GM06990 (cell line): ENCODE results near the gene PLA2G2E.

Experiments used
- DNase-seq: peaks from one replicate; pipeline ENCODE4 v3.0.0-alpha.2; 2011; ENCODE audit not compliant: insufficient read length; ENCODE audit errors: extremely low read depth
- H3K27me3 ChIP-seq: replicated peaks from 2 replicates; pipeline ENCODE4 v1.6.0; 2011; ENCODE audit warnings: low read length; ENCODE audit not compliant: control insufficient read depth, insufficient read depth
- H3K36me3 ChIP-seq: 2 replicates; pipeline ENCODE4 v1.5.1; 2011; ENCODE audit warnings: low read length; ENCODE audit not compliant: control insufficient read depth, insufficient read depth
- H3K4me3 ChIP-seq: replicated peaks from 2 replicates; pipeline ENCODE4 v1.5.1; 2011; ENCODE audit warnings: low read depth, mild to moderate bottlenecking, control low read depth, low read length
- TF ChIP-seq, protein P1 (sequence below): IDR thresholded peaks from 2 replicates; pipeline ENCODE4 v1.5.1; 2011; ENCODE audit warnings: low read length, control low read depth, mild to moderate bottlenecking, inconsistent platforms; ENCODE audit not compliant: insufficient read depth, poor library complexity, severe bottlenecking

PLA2G2E gene, protein sequence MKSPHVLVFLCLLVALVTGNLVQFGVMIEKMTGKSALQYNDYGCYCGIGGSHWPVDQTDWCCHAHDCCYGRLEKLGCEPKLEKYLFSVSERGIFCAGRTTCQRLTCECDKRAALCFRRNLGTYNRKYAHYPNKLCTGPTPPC

DNA sequence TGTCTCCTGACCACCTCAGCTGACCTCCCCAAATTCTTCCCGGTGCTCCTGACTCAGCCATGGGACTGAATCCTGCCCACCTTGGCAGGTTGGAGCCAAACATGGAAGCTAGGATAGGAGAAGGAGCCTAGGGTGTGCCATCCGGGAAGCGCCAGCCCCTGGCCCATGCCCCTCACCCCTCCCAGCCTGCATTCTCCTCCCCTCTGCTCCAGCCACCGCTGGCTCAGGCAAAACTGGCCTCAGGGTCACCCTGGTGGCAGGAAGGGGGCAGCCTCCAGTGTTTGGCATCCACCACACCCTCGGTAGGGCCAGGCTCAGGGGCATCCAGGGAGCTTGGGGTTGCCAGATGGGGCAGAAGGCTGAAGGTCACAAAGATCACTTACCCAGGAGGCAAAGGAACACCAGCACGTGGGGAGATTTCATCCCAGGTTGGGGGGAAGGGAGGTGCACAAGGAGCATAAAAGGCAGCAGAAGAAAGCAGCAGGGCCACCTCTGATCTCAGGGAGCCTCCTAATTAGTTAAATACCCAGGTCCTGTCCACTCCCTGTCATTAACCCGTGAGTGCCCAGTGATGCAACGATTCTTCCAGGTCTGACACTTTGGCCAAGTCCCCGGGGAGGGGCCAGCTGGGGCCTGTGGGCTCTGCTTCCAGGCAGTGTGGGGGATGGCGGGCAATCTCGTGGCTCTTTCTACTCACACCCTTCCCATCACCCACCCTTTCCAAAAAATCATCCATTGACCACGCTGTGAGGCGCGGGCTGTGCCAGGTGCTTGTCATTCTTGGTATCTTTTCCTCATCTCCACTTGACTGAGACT lies at the start of gene PLA2G2E:
PLA2G2E (minus strand) TSS at position 481 of the 816 bp plus-strand sequence; CDS start at position 423, 58 bp downstream.
- Histone ChIP-seq H3K4me3 (no peak within 1 kb of the TSS), H3K36me3 (no peaks in the 10 kb centered on the region), H3K27me3 (no peaks in the 10 kb centered on the region)
- TF ChIP-seq, protein P1, sequence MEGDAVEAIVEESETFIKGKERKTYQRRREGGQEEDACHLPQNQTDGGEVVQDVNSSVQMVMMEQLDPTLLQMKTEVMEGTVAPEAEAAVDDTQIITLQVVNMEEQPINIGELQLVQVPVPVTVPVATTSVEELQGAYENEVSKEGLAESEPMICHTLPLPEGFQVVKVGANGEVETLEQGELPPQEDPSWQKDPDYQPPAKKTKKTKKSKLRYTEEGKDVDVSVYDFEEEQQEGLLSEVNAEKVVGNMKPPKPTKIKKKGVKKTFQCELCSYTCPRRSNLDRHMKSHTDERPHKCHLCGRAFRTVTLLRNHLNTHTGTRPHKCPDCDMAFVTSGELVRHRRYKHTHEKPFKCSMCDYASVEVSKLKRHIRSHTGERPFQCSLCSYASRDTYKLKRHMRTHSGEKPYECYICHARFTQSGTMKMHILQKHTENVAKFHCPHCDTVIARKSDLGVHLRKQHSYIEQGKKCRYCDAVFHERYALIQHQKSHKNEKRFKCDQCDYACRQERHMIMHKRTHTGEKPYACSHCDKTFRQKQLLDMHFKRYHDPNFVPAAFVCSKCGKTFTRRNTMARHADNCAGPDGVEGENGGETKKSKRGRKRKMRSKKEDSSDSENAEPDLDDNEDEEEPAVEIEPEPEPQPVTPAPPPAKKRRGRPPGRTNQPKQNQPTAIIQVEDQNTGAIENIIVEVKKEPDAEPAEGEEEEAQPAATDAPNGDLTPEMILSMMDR: no peak
- no peak for DNase-seq

DNA sequence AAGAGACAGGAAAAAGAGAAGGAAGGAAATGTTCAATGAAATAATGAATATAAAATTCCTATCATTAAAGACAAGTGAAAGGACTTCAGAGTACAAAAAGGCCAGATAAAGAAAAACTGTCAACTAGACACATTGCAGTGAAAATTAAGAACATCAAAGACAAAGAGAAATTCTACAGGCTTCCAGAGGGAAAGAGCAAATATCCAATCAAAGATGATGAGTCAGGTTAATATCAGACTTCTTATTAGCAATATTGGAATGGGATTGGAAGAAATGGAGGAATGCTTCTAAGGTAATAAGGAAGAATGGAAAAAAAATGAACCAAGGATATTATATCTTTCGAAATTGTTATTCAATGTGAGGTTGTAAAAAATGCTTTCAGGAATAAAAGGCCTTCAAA lies 48.2 kb upstream of the PLA2G2E start:
- H3K36me3 ChIP-seq: no peaks in the 10 kb centered on the region
- H3K4me3 ChIP-seq: no peak overlapping the region
- peaks cover 2% of the 10 kb centered on the region; the same call in 1 of the 2 replicates for H3K27me3 ChIP-seq
- DNase-seq: no peak
- TF ChIP-seq, protein P1: no peak

DNA sequence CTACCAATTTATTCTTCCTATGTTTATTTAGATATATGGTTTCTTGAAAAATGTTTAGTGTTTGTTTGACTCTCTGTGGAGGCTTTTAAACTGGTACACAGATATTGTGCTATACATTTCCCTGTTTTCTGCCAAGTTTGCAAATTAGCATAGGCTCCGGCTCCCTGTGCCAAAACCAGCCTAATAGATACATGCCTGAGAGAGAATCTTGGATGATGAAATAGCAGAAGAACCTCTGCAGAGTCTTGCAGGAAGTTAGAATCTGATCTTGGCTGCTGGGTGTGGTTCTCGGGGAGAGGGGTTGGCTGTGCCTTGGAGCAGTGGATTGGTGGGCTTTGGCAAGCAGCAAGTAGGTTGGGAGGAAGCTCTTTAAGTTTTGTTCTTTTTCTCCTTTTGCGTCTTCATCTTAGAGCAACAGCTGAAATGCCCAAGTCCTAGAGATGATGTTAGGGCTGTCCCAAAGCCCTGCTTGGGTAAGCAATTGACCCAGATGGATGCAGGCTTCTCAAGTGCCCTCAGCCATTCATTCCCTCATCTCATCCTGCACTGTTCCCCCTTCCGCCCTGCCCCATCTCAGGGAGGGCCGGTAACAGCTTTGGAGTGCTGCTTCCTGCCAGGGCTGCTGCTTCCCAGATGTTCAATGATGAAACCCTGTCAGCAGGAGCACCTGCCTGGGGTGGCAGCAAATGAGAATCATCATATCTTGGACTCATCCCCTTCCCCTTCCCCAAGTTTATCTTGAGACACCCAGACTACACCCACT lies 46.7 kb upstream of the PLA2G2E start:
- no peak for DNase-seq
- Histone ChIP-seq H3K27me3 (peaks cover 2% of the 10 kb centered on the region; the same call in 1 of the 2 replicates), H3K36me3 (no peaks in the 10 kb centered on the region), H3K4me3 (no peak overlapping the region)
- TF ChIP-seq, protein P1: no peak

DNA sequence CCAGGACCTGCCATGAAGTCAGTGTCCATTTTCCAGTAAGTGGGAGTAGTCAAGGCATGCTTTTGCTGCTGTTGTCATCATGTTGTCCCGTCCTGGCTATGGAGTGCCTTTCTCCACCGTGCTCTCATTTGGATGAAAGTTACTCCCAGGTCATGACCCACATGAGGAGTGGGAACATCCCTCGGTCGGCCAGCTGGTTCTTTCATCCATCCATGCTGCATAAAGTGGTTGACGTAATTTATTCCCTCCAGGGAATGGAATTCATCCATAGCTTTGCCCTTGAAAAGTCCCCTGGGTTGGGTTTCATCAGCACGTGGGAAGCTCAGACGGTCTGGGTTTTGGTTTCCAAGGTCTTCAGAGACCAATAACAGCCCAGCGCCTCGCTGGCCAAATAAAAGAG lies 44.4 kb upstream of the PLA2G2E start:
- TF ChIP-seq, protein P1: no peak
- no peak overlapping the region for H3K4me3 ChIP-seq
- H3K36me3 ChIP-seq: no peaks in the 10 kb centered on the region
- DNase-seq: no peak
- H3K27me3 ChIP-seq: peaks cover 2% of the 10 kb centered on the region; the same call in 1 of the 2 replicates

DNA sequence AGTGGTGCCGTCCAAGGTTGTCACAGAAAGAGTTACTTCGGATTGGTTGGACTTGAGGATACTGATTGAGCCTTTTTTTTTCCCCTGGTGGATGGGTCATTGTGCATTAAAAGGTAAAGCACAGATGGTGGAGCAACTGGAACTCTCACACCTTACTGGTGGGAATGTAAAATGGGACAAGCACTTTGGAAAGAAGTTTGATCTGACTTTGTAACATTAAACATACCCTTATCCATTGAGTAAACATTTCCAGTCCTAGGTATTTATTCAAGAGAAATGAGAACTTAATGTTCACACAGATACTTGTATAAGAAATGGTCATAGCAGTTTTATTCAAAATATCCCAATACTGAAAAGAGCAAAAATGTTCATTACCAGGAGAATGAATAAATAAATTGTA lies 41.1 kb upstream of the PLA2G2E start:
- peaks cover 2% of the 10 kb centered on the region; the same call in 1 of the 2 replicates for H3K27me3 ChIP-seq
- TF ChIP-seq, protein P1: no peak
- no peaks in the 10 kb centered on the region for H3K36me3 ChIP-seq
- DNase-seq: no peak
- H3K4me3 ChIP-seq: no peak overlapping the region
